ENCODE measurements around the gene CLEC18B.
"Not testable (repeated sequence)": the region's sequence is repeated elsewhere in the genome, so short reads cannot be mapped to it uniquely, and the experiment has no call there.

DNA sequence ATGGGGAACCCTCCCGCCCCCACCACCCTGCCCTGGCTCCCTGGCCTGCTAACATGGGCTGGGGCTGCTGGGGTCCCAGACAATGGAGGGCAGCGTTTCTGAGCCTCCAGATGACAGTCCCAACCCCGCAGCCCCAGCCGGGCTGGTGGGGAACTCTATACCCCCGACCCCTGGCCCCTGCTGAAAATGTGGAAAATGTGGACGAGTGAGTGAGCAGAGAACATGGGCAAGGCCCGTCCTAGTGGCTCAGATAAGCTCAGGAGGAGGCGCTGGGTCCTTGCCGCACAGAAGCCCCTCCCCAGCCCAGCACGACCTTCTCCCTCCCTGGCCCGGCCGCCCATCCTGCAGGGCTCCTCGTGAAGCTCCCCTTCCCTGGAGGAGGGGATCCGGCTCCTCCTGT, 1.5 kb downstream of the CLEC18B start:
- TF ChIP-seq, protein P1, sequence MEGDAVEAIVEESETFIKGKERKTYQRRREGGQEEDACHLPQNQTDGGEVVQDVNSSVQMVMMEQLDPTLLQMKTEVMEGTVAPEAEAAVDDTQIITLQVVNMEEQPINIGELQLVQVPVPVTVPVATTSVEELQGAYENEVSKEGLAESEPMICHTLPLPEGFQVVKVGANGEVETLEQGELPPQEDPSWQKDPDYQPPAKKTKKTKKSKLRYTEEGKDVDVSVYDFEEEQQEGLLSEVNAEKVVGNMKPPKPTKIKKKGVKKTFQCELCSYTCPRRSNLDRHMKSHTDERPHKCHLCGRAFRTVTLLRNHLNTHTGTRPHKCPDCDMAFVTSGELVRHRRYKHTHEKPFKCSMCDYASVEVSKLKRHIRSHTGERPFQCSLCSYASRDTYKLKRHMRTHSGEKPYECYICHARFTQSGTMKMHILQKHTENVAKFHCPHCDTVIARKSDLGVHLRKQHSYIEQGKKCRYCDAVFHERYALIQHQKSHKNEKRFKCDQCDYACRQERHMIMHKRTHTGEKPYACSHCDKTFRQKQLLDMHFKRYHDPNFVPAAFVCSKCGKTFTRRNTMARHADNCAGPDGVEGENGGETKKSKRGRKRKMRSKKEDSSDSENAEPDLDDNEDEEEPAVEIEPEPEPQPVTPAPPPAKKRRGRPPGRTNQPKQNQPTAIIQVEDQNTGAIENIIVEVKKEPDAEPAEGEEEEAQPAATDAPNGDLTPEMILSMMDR (conservative IDR thresholded peaks at IDR 0.05): not testable (repeated sequence)
- not testable (repeated sequence) for TF ChIP-seq ZFX (IDR thresholded peaks at IDR 0.05)

Measured in C4-2B (cell line).